Keratinocyte (primary cell): ENCODE data around the gene FBN2. TPM values are rescaled to one million over a fixed set of nuclear protein-coding genes. Genes with fewer than 3 reads are reported as not detected.

Experiments used
- DNase-seq: peaks from one replicate; pipeline ENCODE4 v3.0.0-alpha.2; 2011; ENCODE audit warnings: low read depth, missing footprints, low spot score
- FAIRE-seq: peaks from 2 replicates; lab custom pipeline; 2011; peaks lifted over from hg19 to GRCh38; lab: Jason Lieb, UNC
- H2AFZ ChIP-seq: 2 replicates; pipeline ENCODE4 v1.6.0; 2012; ENCODE audit warnings: low read length, control low read depth, inconsistent platforms; ENCODE audit not compliant: control insufficient read depth
- H3K27ac ChIP-seq: 2 replicates; pipeline ENCODE4 v1.5.1; 2011; ENCODE audit warnings: low read length; ENCODE audit not compliant: control insufficient read depth, insufficient read depth
- H3K27me3 ChIP-seq: 3 replicates; pipeline ENCODE4 v1.6.0; 2011; ENCODE audit warnings: low read length; ENCODE audit not compliant: control insufficient read depth, insufficient read depth; ENCODE audit errors: extremely low read depth
- H3K36me3 ChIP-seq, 2 experiments: 2 replicates in 1 of 2; 3 replicates in 1 of 2; pipeline ENCODE4 v1.5.1; 2011; ENCODE audit warnings: low read length in 2 of 2, mild to moderate bottlenecking in 1 of 2; ENCODE audit not compliant: control insufficient read depth in 2 of 2, insufficient read depth in 2 of 2; ENCODE audit errors: extremely low read depth in 1 of 2
- H3K4me1 ChIP-seq: 3 replicates; pipeline ENCODE4 v1.5.1; 2011; ENCODE audit warnings: low read length; ENCODE audit not compliant: control insufficient read depth, insufficient read depth; ENCODE audit errors: extremely low read depth
- H3K4me2 ChIP-seq: 3 replicates; pipeline ENCODE4 v1.6.0; 2011; ENCODE audit warnings: low read depth, low read length; ENCODE audit not compliant: control insufficient read depth, insufficient read depth; ENCODE audit errors: extremely low read depth
- H3K4me3 ChIP-seq, 3 experiments: fragments of 200-600 bp in 1 of 3; sonication (generic) in 1 of 3; 2 replicates in 2 of 3; 3 replicates in 1 of 3; pipeline ENCODE4 v1.5.1; 2011 to 2016; ENCODE audit warnings: low read length in 3 of 3, mild to moderate bottlenecking in 3 of 3, control low read depth in 2 of 3, inconsistent platforms in 1 of 3, low read depth in 1 of 3, mixed read lengths in 1 of 3, mixed run types in 1 of 3, moderate library complexity in 1 of 3; ENCODE audit not compliant: control insufficient read depth in 2 of 3, insufficient read depth in 2 of 3; ENCODE audit errors: extremely low read depth in 1 of 3
- H3K79me2 ChIP-seq: 2 replicates; pipeline ENCODE4 v1.6.0; 2012; ENCODE audit warnings: low read length; ENCODE audit not compliant: control insufficient read depth, insufficient read depth
- H3K9ac ChIP-seq: 3 replicates; pipeline ENCODE4 v1.6.0; 2011; ENCODE audit warnings: low read length; ENCODE audit not compliant: control insufficient read depth, insufficient read depth; ENCODE audit errors: extremely low read depth
- H3K9me1 ChIP-seq: 3 replicates; pipeline ENCODE4 v1.6.0; 2011; ENCODE audit warnings: low read length; ENCODE audit not compliant: control insufficient read depth, insufficient read depth; ENCODE audit errors: extremely low read depth
- H3K9me3 ChIP-seq: 2 replicates; pipeline ENCODE4 v1.5.1; 2012; ENCODE audit warnings: low read depth, low read length; ENCODE audit not compliant: control insufficient read depth
- H4K20me1 ChIP-seq: 3 replicates; pipeline ENCODE4 v1.6.0; 2011; ENCODE audit warnings: low read length; ENCODE audit not compliant: control insufficient read depth, insufficient read depth; ENCODE audit errors: extremely low read depth
- CTCF ChIP-seq, 3 experiments: IDR thresholded peaks in 1 of 3; conservative IDR thresholded peaks in 1 of 3; optimal IDR thresholded peaks in 1 of 3; 2 replicates in 2 of 3; 3 replicates in 1 of 3; pipeline versions ENCODE3 to v1.5.1; 2011; ENCODE audit warnings: low read length in 3 of 3, mild to moderate bottlenecking in 3 of 3, moderate library complexity in 2 of 3, control low read depth in 1 of 3, inconsistent platforms in 1 of 3; ENCODE audit not compliant: insufficient read depth in 2 of 3; ENCODE audit errors: extremely low read depth in 1 of 3
- EZH2 ChIP-seq: IDR thresholded peaks from one replicate; pipeline ENCODE4 v1.6.1; 2012; ENCODE audit warnings: inconsistent platforms, mild to moderate bottlenecking, low read length, moderate library complexity
- dilution Hi-C: fragments of 300-500 bp; cut with MboI; formaldehyde crosslinking; loops from one replicate; pipeline ENCODE4 v1.7.0; 2020; ENCODE audit warnings: low sequenced_read_pairs; ENCODE audit not compliant: extremely low pct_ligation_motif_present
- polyA minus RNA-seq, 3 experiments: library from RNA; depleted of rRNA, polyadenylated mRNA; stranded (reverse); fragments of >200 nt; gene quantifications; 1 replicate in 1 of 3; 2 replicates in 1 of 3; 3 replicates in 1 of 3; pipeline ENCODE4 v1.2.3, GENCODE V29; 2011
- polyA plus RNA-seq, 5 experiments: library from polyadenylated mRNA; depleted of rRNA in 3 of 5; stranded (reverse) in 3 of 5; stranded (forward) in 1 of 5; unstranded in 1 of 5; fragments of >200 nt; gene quantifications; 1 replicate in 1 of 5; 2 replicates in 3 of 5; 3 replicates in 1 of 5; pipeline versions ENCODE4 v1.2.1 to v1.2.3, GENCODE V29; 2011 to 2012; ENCODE audit warnings: missing spikeins in 2 of 5, low read depth in 1 of 5, low replicate concordance in 1 of 5

The FBN2 gene
- polyA plus RNA-seq (21.8 to 40.5 TPM (median 30.1 TPM) in 3 replicates), polyA minus RNA-seq (87.4 to 164 TPM (median 108 TPM) in 3 replicates)
- polyA plus RNA-seq (2011; ENCODE audit: low read depth), result 4.4 TPM
- polyA plus RNA-seq (2011; cell fraction: cytosol; rRNA removed), result 6.4 and 8.0 TPM in 2 replicates
- 84.8 and 90.2 TPM in 2 replicates for polyA plus RNA-seq (2011; cell fraction: nucleus; rRNA removed)
- 5.7 and 45.8 TPM in 2 replicates for polyA plus RNA-seq (2012; ENCODE audit: low replicate concordance)
- 37.6 TPM for polyA minus RNA-seq (2011; cell fraction: cytosol; rRNA and poly(A)+ RNA removed)
- 213 and 385 TPM in 2 replicates for polyA minus RNA-seq (2011; cell fraction: nucleus; rRNA and poly(A)+ RNA removed)

GRCh38 chr5:128538000-128538249 lies at the start of gene FBN2:
FBN2 (minus strand) TSS chr5:128538245; CDS start chr5:128537603, 642 bp downstream.
- dilution Hi-C loops, result no loop called here
- Histone ChIP-seq H3K4me3 (peak within 1 kb of the TSS; percentile 63 to 90 (median 80)), H3K36me3 (peaks cover 0 to 1% of the 10 kb centered on the region in 2 experiments), H3K9me1 (no peaks in the 10 kb centered on the region), H4K20me1 (no peaks in the 10 kb centered on the region), H2AFZ (peak within 1 kb of the TSS; percentile 79), H3K4me1 (peaks cover 20% of the 10 kb centered on the region), H3K79me2 (peaks cover 17% of the 10 kb centered on the region), H3K9ac (peak within 1 kb of the TSS; percentile 78), H3K27me3 (peaks cover 3% of the 10 kb centered on the region), H3K4me2 (peak within 1 kb of the TSS; percentile 90), H3K9me3 (no peaks in the 10 kb centered on the region), H3K27ac (peak within 1 kb of the TSS; percentile 61)
- TF ChIP-seq EZH2 (no peak), CTCF (optimal IDR thresholded peaks at IDR 0.05 in 1 of 3, IDR thresholded peaks at IDR 0.05 in 1 of 3, conservative IDR thresholded peaks at IDR 0.05 in 1 of 3; ENCODE audit: extremely low read depth in 1 of 3, insufficient read depth in 2 of 3, low read length in 3 of 3) (no peak)
- DNase-seq (no peak), FAIRE-seq (no peak)

GRCh38 chr5:128587275-128587674 lies 49.2 kb upstream of the FBN2 start:
- H2AFZ ChIP-seq, result no peak overlapping the region
- H3K36me3 ChIP-seq, result no peaks in the 10 kb centered on the region
- no peaks in the 10 kb centered on the region for H3K4me1 ChIP-seq
- FAIRE-seq (peak; percentile 5), DNase-seq (no peak)
- H3K9me1 ChIP-seq, result no peaks in the 10 kb centered on the region
- no peak overlapping the region for H3K4me2 ChIP-seq
- H3K9ac ChIP-seq, result no peak overlapping the region
- H3K4me3 ChIP-seq, result no peak overlapping the region
- H3K9me3 ChIP-seq, result no peaks in the 10 kb centered on the region
- H4K20me1 ChIP-seq, result no peaks in the 10 kb centered on the region
- no peaks in the 10 kb centered on the region for H3K79me2 ChIP-seq
- no peaks in the 10 kb centered on the region for H3K27me3 ChIP-seq
- TF ChIP-seq EZH2 (no peak), CTCF (optimal IDR thresholded peaks at IDR 0.05 in 1 of 3, IDR thresholded peaks at IDR 0.05 in 1 of 3, conservative IDR thresholded peaks at IDR 0.05 in 1 of 3; ENCODE audit: extremely low read depth in 1 of 3, insufficient read depth in 2 of 3, low read length in 3 of 3) (no peak)
- H3K27ac ChIP-seq, result no peak overlapping the region
- dilution Hi-C loops, result no loop called here
